Neutrophil (primary cell): ENCODE data around the gene HSD17B12.
A peak's percentile ranks its signal among the peaks of the same experiment; 100 is the strongest.

ENCODE experiments used
- H3K27ac ChIP-seq: fragments of 200-600 bp; sonication (generic); 2 replicates; pipeline ENCODE4 v1.5.1; 2016; ENCODE audit warnings: mild to moderate bottlenecking, moderate library complexity
- H3K27me3 ChIP-seq: fragments of 200-600 bp; sonication (generic); 2 replicates; pipeline ENCODE4 v1.6.0; 2016; ENCODE audit warnings: mild to moderate bottlenecking
- H3K36me3 ChIP-seq: fragments of 200-600 bp; sonication (generic); 2 replicates; pipeline ENCODE4 v1.5.1; 2017
- H3K4me1 ChIP-seq, 2 experiments: fragments of 200-600 bp in 1 of 2; sonication (generic) in 1 of 2; 1 replicate in 1 of 2; 2 replicates in 1 of 2; pipeline versions ENCODE4 v1.5.1 to v1.6.1; 2013 to 2016; ENCODE audit warnings: low read depth in 1 of 2, low read length in 1 of 2, mild to moderate bottlenecking in 1 of 2, moderate library complexity in 1 of 2; ENCODE audit not compliant: control insufficient read depth in 1 of 2, insufficient read depth in 1 of 2
- H3K4me3 ChIP-seq, 2 experiments: fragments of 200-600 bp in 1 of 2; sonication (generic) in 1 of 2; 1 replicate in 1 of 2; 2 replicates in 1 of 2; pipeline ENCODE4 v1.5.1; 2013 to 2016; ENCODE audit warnings: low read depth in 1 of 2, low read length in 1 of 2, mild to moderate bottlenecking in 1 of 2, moderate library complexity in 1 of 2
- H3K9me3 ChIP-seq: fragments of 200-600 bp; sonication (generic); 2 replicates; pipeline ENCODE4 v1.5.1; 2016
- CTCF ChIP-seq: fragments of 200-600 bp; sonication (generic); IDR thresholded peaks from 2 replicates; pipeline ENCODE4 v1.5.1; 2016; ENCODE audit warnings: antibody characterized with exemption

The HSD17B12 gene

GRCh38 chr11:43788421-43788820 lies 107.9 kb downstream of the HSD17B12 start:
- Histone ChIP-seq H3K9me3 (no peaks in the 10 kb centered on the region), H3K36me3 (no peaks in the 10 kb centered on the region), H3K27me3 (no peaks in the 10 kb centered on the region), H3K4me1 (peaks cover 22 to 50% of the 10 kb centered on the region in 2 experiments), H3K27ac (peak overlapping the region; percentile 98), H3K4me3 (peak overlapping the region; percentile 53)
- peak; percentile 39 for TF ChIP-seq CTCF

GRCh38 chr11:43789700-43790443 lies 109.3 kb downstream of the HSD17B12 start:
- Histone ChIP-seq H3K4me3 (no peak overlapping the region), H3K36me3 (no peaks in the 10 kb centered on the region), H3K4me1 (peaks cover 22 to 61% of the 10 kb centered on the region in 2 experiments), H3K27me3 (no peaks in the 10 kb centered on the region), H3K9me3 (no peaks in the 10 kb centered on the region), H3K27ac (peak overlapping the region; percentile 98)
- no peak for TF ChIP-seq CTCF

GRCh38 chr11:43790444-43790794 lies 109.9 kb downstream of the HSD17B12 start:
- H3K9me3 ChIP-seq = no peaks in the 10 kb centered on the region
- TF ChIP-seq CTCF = no peak
- peak overlapping the region; percentile 98 for H3K27ac ChIP-seq
- no peak overlapping the region for H3K4me3 ChIP-seq
- H3K27me3 ChIP-seq = no peaks in the 10 kb centered on the region
- H3K4me1 ChIP-seq = peaks cover 22 to 61% of the 10 kb centered on the region in 2 experiments
- H3K36me3 ChIP-seq = no peaks in the 10 kb centered on the region

- no peak overlapping the region for H3K4me3 ChIP-seq
- peak overlapping the region; percentile 64 for H3K27ac ChIP-seq
- no peaks in the 10 kb centered on the region for H3K36me3 ChIP-seq
- H3K9me3 ChIP-seq = no peaks in the 10 kb centered on the region
- H3K27me3 ChIP-seq = no peaks in the 10 kb centered on the region
- H3K4me1 ChIP-seq = peaks cover 14 to 32% of the 10 kb centered on the region in 2 experiments
- TF ChIP-seq CTCF = no peak
These were observed 116.8 kb downstream of the HSD17B12 start for GRCh38 chr11:43797337-43797736.

GRCh38 chr11:43797866-43798265 lies 117.3 kb downstream of the HSD17B12 start:
- H3K36me3 ChIP-seq = no peaks in the 10 kb centered on the region
- no peaks in the 10 kb centered on the region for H3K9me3 ChIP-seq
- H3K4me1 ChIP-seq = peaks cover 14 to 32% of the 10 kb centered on the region in 2 experiments
- TF ChIP-seq CTCF = no peak
- peak overlapping the region; percentile 64 for H3K27ac ChIP-seq
- H3K27me3 ChIP-seq = no peaks in the 10 kb centered on the region
- no peak overlapping the region for H3K4me3 ChIP-seq
